K562 (cell line): ENCODE data around the gene TRIM2. TPM values are rescaled to one million over a fixed set of nuclear protein-coding genes. Genes with fewer than 3 reads are reported as not detected.

Experiments
- BRF2 ChIP-seq: IDR thresholded peaks from 3 replicates; pipeline ENCODE4 v1.6.1; 2011; ENCODE audit warnings: borderline replicate concordance, mild to moderate bottlenecking; ENCODE audit not compliant: insufficient read length, insufficient read depth
- HMBOX1 ChIP-seq: sonication (generic); IDR thresholded peaks from 2 replicates; pipeline ENCODE4 v1.6.1; 2016
- NCOA2 ChIP-seq, 2 experiments: fragments of 450-650 bp; IDR thresholded peaks; 2 replicates each; pipeline ENCODE4 v1.6.1; 2018; ENCODE audit warnings: mild to moderate bottlenecking in 2 of 2, moderate library complexity in 1 of 2; ENCODE audit not compliant: partially characterized antibody in 2 of 2
- ZNF407 ChIP-seq: fragments of 450-650 bp; IDR thresholded peaks from 2 replicates; pipeline ENCODE4 v1.6.1; 2016; ENCODE audit warnings: low read depth
- ZNF639 ChIP-seq, 2 experiments: fragments of 200-800 bp in 1 of 2; sonication (Bioruptor generic) in 1 of 2; sonication (generic) in 1 of 2; formaldehyde crosslinking in 1 of 2; IDR thresholded peaks in 1 of 2; conservative IDR thresholded peaks in 1 of 2; 2 replicates each; pipeline versions ENCODE4 v1.5.0 to v1.6.1; 2016 to 2020; ENCODE audit warnings: missing compliant biosample characterization in 1 of 2, missing genetic modification characterization in 1 of 2, missing genetic modification reagents in 1 of 2
- polyA plus RNA-seq, 8 experiments: library from polyadenylated mRNA; depleted of rRNA in 4 of 8; stranded (reverse) in 5 of 8; unstranded in 3 of 8; fragments of >200 nt; fragmentation: Nextera tagmentation in 2 of 8; fragmentation: Illumina TruSeq in 1 of 8; extraction: Ambion mirVana in 2 of 8; extraction: Trizol in 1 of 8; gene quantifications; 2 replicates each; pipeline versions ENCODE4 v1.2.1 to v1.2.3, GENCODE V29; 2011 to 2014; ENCODE audit warnings: inconsistent platforms in 1 of 8, missing spikeins in 1 of 8
- total RNA-seq, 7 experiments: library from RNA; depleted of rRNA in 6 of 7; stranded (reverse); fragments of >200 nt in 6 of 7; fragmentation: Illumina TruSeq in 2 of 7; extraction: Trizol in 2 of 7; gene quantifications; 2 replicates each; pipeline versions ENCODE4 v1.2.1 to v1.2.3, GENCODE V29; 2011 to 2021; ENCODE audit warnings: low replicate concordance in 1 of 7

Gene TRIM2
- total and polyA plus RNA-seq, 9 of the 15 experiments (the other 6 are each of a cell fraction or from before 2014, with no cell fraction given): 0.01 to 0.41 (median 0.13) TPM; not detected in 1

GRCh38 chr4:153362184-153362583 is 157.9 kb downstream of the TRIM2 start (continued):
- 0 out of 4 replicates have a peak, but pooled peaks of 1 of the 2 experiments have one; percentile 36 for TF ChIP-seq ZNF639 (CRISPR knock-in tag; conservative IDR thresholded peaks at IDR 0.05 in 1 of 2, IDR thresholded peaks at IDR 0.05 in 1 of 2)
- no peak for TF ChIP-seq NCOA2 (IDR thresholded peaks at IDR 0.05; ENCODE audit: partially characterized antibody in 2 of 2)
- TF ChIP-seq BRF2: no peak
- no peak for TF ChIP-seq HMBOX1
- TF ChIP-seq ZNF407: no peak
- TF ChIP-seq, all 486 proteins: peak for 44
